HCT116 (cell line): Measurements from ENCODE around the gene NTSR2. TPM values are rescaled to one million over a fixed set of nuclear protein-coding genes. Genes with fewer than 3 reads are reported as not detected.

Experiments
- ATAC-seq: fragments of 200-7000 bp; cut with Tn5 transposase; 2 replicates; pipeline ENCODE4 v1.9.1; 2020; ENCODE audit warnings: mild to moderate bottlenecking, moderate library complexity
- BruUV-seq: library from RNA; stranded (reverse); fragments of 400-500 nt; replicated peaks from 2 replicates; lab custom pipeline; 2021; lab: Mats Ljungman, UMichigan
- CTCF ChIA-PET: fragments of 300-600 bp; sonication (Branson Sonifier 250); formaldehyde crosslinking; loops from one replicate; lab custom pipeline; 2021; ENCODE audit warnings: antibody characterized with exemption; lab: Charles Lee
- POLR2A ChIA-PET: fragments of 300-600, 350-600 bp; sonication (Branson Sonifier 250); formaldehyde crosslinking; loops from one replicate; lab custom pipeline; 2021; ENCODE audit warnings: antibody characterized with exemption; lab: Charles Lee
- RAD21 ChIA-PET, 2 experiments: fragments of 300-600 bp; sonication (Branson Sonifier 250); formaldehyde crosslinking; loops; one replicate each; lab custom pipeline; 2023; ENCODE audit warnings: low total read pairs in 2 of 2; ENCODE audit not compliant: uncharacterized antibody in 2 of 2, unreplicated experiment in 2 of 2, low non-redundant PET in 1 of 2; lab: Charles Lee
- DNase-seq: peaks from one replicate; pipeline ENCODE4 v3.0.0-alpha.2; 2010; ENCODE audit warnings: low read depth, low spot score
- H2AFZ ChIP-seq: fragments of 200-600 bp; shearing (Covaris generic), sonication (generic); 2 replicates; pipeline ENCODE4 v1.6.1; 2017; ENCODE audit warnings: low read depth, mixed run types, mixed read lengths, antibody characterized with exemption, low read length; ENCODE audit not compliant: poor library complexity, severe bottlenecking
- H3K27ac ChIP-seq: 2 replicates; pipeline ENCODE4 v1.5.1; 2012; ENCODE audit warnings: low read depth, low read length
- H3K27me3 ChIP-seq: fragments of 200-600 bp; sonication (generic); 2 replicates; pipeline ENCODE4 v1.6.1; 2016; ENCODE audit warnings: mixed run types, low read length, mixed read lengths; ENCODE audit not compliant: insufficient read depth
- H3K36me3 ChIP-seq, 2 experiments: fragments of 200-500 bp in 1 of 2; fragments of 200-600 bp in 1 of 2; sonication (Bioruptor generic) in 1 of 2; sonication (generic) in 1 of 2; 2 replicates each; pipeline versions ENCODE4 v1.5.1 to v1.6.1; 2014 to 2016; ENCODE audit warnings: low read length in 2 of 2, inconsistent platforms in 1 of 2, mixed read lengths in 1 of 2, mixed run types in 1 of 2; ENCODE audit not compliant: insufficient read depth in 2 of 2, control insufficient read depth in 1 of 2
- H3K4me1 ChIP-seq, 2 experiments: fragments of 200-600 bp in 1 of 2; sonication (generic) in 1 of 2; 2 replicates each; pipeline versions ENCODE4 v1.5.1 to v1.6.1; 2012 to 2017; ENCODE audit warnings: low read length in 2 of 2, inconsistent platforms in 1 of 2, mild to moderate bottlenecking in 1 of 2, mixed read lengths in 1 of 2, mixed run types in 1 of 2, moderate library complexity in 1 of 2; ENCODE audit not compliant: insufficient read depth in 2 of 2, control insufficient read depth in 1 of 2
- H3K4me2 ChIP-seq: fragments of 200-600 bp; sonication (generic); 2 replicates; pipeline ENCODE4 v1.6.1; 2017; ENCODE audit warnings: mixed run types, low read length, mixed read lengths
- H3K4me3 ChIP-seq, 2 experiments: fragments of 200-600 bp in 1 of 2; sonication (generic) in 1 of 2; replicated peaks in 1 of 2; 2 replicates each; pipeline ENCODE4 v1.5.1; 2011 to 2016; ENCODE audit warnings: low read length in 2 of 2, control low read depth in 1 of 2, low read depth in 1 of 2, mild to moderate bottlenecking in 1 of 2, mixed read lengths in 1 of 2, mixed run types in 1 of 2
- H3K79me2 ChIP-seq: fragments of 200-600 bp; sonication (generic); 2 replicates; pipeline ENCODE4 v1.6.1; 2017; ENCODE audit warnings: mild to moderate bottlenecking, mixed run types, low read length, moderate library complexity, mixed read lengths; ENCODE audit not compliant: insufficient read depth
- H3K9ac ChIP-seq: fragments of 200-600 bp; sonication (generic); 2 replicates; pipeline ENCODE4 v1.6.1; 2016; ENCODE audit warnings: low read length, mixed read lengths
- H3K9me2 ChIP-seq: fragments of 200-600 bp; sonication (generic), shearing (Covaris generic); 2 replicates; pipeline ENCODE4 v1.6.1; 2017; ENCODE audit warnings: mixed run types, mild to moderate bottlenecking, moderate library complexity; ENCODE audit not compliant: insufficient read depth
- H3K9me3 ChIP-seq, 2 experiments: fragments of 200-500 bp in 1 of 2; fragments of 200-600 bp in 1 of 2; sonication (Bioruptor generic) in 1 of 2; sonication (generic) in 1 of 2; 2 replicates each; pipeline ENCODE4 v1.6.1; 2014 to 2017; ENCODE audit warnings: low read length in 2 of 2, mixed read lengths in 2 of 2, inconsistent platforms in 1 of 2, low read depth in 1 of 2, mild to moderate bottlenecking in 1 of 2, mixed run types in 1 of 2, moderate library complexity in 1 of 2; ENCODE audit not compliant: control insufficient read depth in 1 of 2, insufficient read depth in 1 of 2
- H4K20me1 ChIP-seq: fragments of 200-600 bp; sonication (generic), shearing (Covaris generic); 2 replicates; pipeline ENCODE4 v1.6.1; 2017; ENCODE audit warnings: mixed run types, mild to moderate bottlenecking, moderate library complexity; ENCODE audit not compliant: insufficient read depth
- CBX3 ChIP-seq: IDR thresholded peaks from 2 replicates; pipeline ENCODE4 v1.6.1; 2012; ENCODE audit warnings: low read depth
- EZH2 ChIP-seq: fragments of 200-600 bp; sonication (generic); IDR thresholded peaks from 2 replicates; pipeline ENCODE4 v1.6.1; 2017; ENCODE audit warnings: antibody characterized with exemption, mixed run types
- EZH2phosphoT487 ChIP-seq: fragments of 200-600 bp; IDR thresholded peaks from 2 replicates; pipeline ENCODE4 v1.6.1; 2018; ENCODE audit warnings: antibody characterized with exemption, borderline replicate concordance
- FOSL1 ChIP-seq: IDR thresholded peaks from 2 replicates; pipeline ENCODE4 v1.6.1; 2012; ENCODE audit warnings: low read depth
- JUND ChIP-seq: IDR thresholded peaks from 2 replicates; pipeline ENCODE4 v1.6.1; 2012
- POLR2AphosphoS5 ChIP-seq: IDR thresholded peaks from 2 replicates; pipeline ENCODE4 v1.6.1; 2011; ENCODE audit warnings: mild to moderate bottlenecking, low read depth, low read length, moderate library complexity
- RAD21 ChIP-seq: IDR thresholded peaks from 2 replicates; pipeline ENCODE4 v1.6.1; 2012; ENCODE audit warnings: low read depth, mild to moderate bottlenecking
- SIN3A ChIP-seq: IDR thresholded peaks from 2 replicates; pipeline ENCODE4 v1.6.1; 2012; ENCODE audit warnings: low read depth
- SRF ChIP-seq: IDR thresholded peaks from 2 replicates; pipeline ENCODE4 v1.6.1; 2012; ENCODE audit warnings: low read depth
- TCF7L2 ChIP-seq: IDR thresholded peaks from 2 replicates; pipeline ENCODE4 v1.7.0; 2011; ENCODE audit warnings: borderline replicate concordance, inconsistent platforms; ENCODE audit not compliant: insufficient read depth, insufficient read length; ENCODE audit errors: extremely low read depth
- YY1 ChIP-seq: IDR thresholded peaks from 2 replicates; pipeline ENCODE4 v1.6.1; 2011; ENCODE audit warnings: low read length, low read depth, moderate library complexity, mild to moderate bottlenecking; ENCODE audit not compliant: insufficient replicate concordance; ENCODE audit errors: extremely low read depth
- ZFX ChIP-seq: fragments of 450-650 bp; IDR thresholded peaks from 2 replicates; pipeline ENCODE4 v1.6.1; 2017
- ZNF274 ChIP-seq: fragments of 200-500 bp; sonication (Bioruptor generic); IDR thresholded peaks from 2 replicates; pipeline ENCODE4 v1.6.1; 2014; ENCODE audit warnings: mild to moderate bottlenecking, low read depth, low read length, inconsistent platforms
- intact Hi-C: fragments of 100-400 bp; cut with micrococcal nuclease; formaldehyde crosslinking; loops from 2 replicates; pipeline ENCODE4 v1.10.0; 2022
- total RNA-seq: library from RNA; stranded (reverse); gene quantifications from one replicate; pipeline ENCODE4 v1.2.1, GENCODE V29; 2021; ENCODE audit not compliant: unreplicated experiment
- TF ChIP-seq, protein P1 (sequence below), 3 experiments: fragments of 200-600 bp in 1 of 3; sonication (generic) in 1 of 3; IDR thresholded peaks in 2 of 3; conservative IDR thresholded peaks in 1 of 3; 2 replicates each; pipeline ENCODE4 v1.5.1; 2012 to 2017; ENCODE audit warnings: low read depth in 2 of 3, low read length in 2 of 3, antibody characterized with exemption in 1 of 3, borderline replicate concordance in 1 of 3, control low read depth in 1 of 3, mild to moderate bottlenecking in 1 of 3, mixed read lengths in 1 of 3, mixed run types in 1 of 3, moderate library complexity in 1 of 3; ENCODE audit not compliant: insufficient read depth in 1 of 3
- TF ChIP-seq, protein P2 (sequence below): IDR thresholded peaks from 2 replicates; pipeline ENCODE4 v1.6.1; 2012
- TF ChIP-seq, protein P3 (sequence below): IDR thresholded peaks from 2 replicates; pipeline ENCODE4 v1.6.1; 2012
- TF ChIP-seq, protein P4 (sequence below): IDR thresholded peaks from 2 replicates; pipeline ENCODE4 v1.6.1; 2011; ENCODE audit warnings: mild to moderate bottlenecking, low read length, moderate library complexity; ENCODE audit not compliant: insufficient replicate concordance; ENCODE audit errors: extremely low read depth

NTSR2 gene
- total RNA-seq, 1 experiment from 2014 or later: not detected

DNA sequence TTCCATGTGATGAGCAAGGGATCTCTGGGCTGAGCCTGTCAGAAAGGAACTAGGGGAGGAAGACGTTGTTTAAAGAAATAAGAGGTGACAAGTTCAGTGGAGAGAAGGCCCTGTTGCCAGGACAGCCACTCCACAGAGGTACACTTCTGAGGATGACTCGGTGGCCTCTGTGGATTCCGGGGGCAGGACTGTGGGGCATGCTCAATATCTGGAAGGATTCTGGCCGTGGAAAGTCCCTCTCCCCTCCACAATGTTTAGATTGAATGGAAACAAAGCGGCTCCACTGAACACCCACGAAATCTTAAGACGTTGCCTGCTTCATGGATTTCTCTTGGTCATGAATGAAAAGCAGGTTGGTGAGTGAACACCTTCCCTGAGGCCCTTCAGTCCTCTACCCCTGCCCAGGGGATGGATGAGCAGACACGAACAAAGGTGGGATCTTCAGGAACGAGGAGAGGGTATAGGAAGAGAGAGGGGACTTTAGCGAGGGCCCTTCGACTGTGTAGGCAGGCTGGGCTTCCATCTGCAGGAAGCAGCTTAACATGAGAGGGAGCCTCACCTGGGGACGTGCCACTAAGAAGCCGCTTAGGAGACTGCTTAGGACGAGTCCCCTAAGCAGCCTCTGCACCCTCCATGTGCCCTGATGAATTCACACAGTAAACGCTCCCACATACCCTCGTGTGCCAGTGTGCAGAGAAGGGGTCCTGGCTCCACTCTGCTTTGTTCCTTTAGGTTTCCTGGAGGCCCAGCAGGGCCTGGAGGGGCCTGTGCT lies 1.9 kb downstream of the NTSR2 start (continued):
- TF ChIP-seq, protein P1, sequence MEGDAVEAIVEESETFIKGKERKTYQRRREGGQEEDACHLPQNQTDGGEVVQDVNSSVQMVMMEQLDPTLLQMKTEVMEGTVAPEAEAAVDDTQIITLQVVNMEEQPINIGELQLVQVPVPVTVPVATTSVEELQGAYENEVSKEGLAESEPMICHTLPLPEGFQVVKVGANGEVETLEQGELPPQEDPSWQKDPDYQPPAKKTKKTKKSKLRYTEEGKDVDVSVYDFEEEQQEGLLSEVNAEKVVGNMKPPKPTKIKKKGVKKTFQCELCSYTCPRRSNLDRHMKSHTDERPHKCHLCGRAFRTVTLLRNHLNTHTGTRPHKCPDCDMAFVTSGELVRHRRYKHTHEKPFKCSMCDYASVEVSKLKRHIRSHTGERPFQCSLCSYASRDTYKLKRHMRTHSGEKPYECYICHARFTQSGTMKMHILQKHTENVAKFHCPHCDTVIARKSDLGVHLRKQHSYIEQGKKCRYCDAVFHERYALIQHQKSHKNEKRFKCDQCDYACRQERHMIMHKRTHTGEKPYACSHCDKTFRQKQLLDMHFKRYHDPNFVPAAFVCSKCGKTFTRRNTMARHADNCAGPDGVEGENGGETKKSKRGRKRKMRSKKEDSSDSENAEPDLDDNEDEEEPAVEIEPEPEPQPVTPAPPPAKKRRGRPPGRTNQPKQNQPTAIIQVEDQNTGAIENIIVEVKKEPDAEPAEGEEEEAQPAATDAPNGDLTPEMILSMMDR (IDR thresholded peaks at IDR 0.05 in 2 of 3, conservative IDR thresholded peaks at IDR 0.05 in 1 of 3; ENCODE audit: borderline replicate concordance in 1 of 3, insufficient read depth in 1 of 3, low read depth in 2 of 3, low read length in 2 of 3): no peak
- no peak for TF ChIP-seq ZNF274
- no peak for TF ChIP-seq SRF
- no peak for TF ChIP-seq CBX3
- no peak for TF ChIP-seq FOSL1
- TF ChIP-seq POLR2AphosphoS5: no peak
- TF ChIP-seq EZH2: no peak
- no peak for TF ChIP-seq EZH2phosphoT487
- TF ChIP-seq, protein P2, sequence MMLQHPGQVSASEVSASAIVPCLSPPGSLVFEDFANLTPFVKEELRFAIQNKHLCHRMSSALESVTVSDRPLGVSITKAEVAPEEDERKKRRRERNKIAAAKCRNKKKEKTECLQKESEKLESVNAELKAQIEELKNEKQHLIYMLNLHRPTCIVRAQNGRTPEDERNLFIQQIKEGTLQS: no peak
- TF ChIP-seq, protein P3, sequence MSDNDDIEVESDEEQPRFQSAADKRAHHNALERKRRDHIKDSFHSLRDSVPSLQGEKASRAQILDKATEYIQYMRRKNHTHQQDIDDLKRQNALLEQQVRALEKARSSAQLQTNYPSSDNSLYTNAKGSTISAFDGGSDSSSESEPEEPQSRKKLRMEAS: no peak
- TF ChIP-seq TCF7L2: no peak
- no peak for TF ChIP-seq ZFX
- TF ChIP-seq, all 23 proteins: peak for 0

DNA sequence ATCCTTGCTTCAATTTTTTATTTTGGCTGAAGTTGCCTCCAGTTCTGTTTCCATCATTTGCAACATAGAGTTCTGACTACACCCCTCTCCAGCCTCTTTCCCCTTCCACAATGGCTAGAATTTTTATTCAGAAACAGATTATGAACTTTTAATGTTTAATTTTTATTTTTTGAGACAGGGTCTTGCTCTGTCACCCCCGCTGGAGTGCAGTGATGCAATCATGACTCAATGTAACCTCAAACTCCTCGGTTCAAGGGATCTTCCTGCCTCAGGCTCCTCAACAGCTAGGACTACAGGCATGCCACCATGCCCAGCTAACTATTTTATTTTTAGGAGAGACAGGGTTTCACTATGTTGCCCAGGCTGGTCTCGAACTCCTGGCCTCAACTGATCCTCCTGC lies 2.8 kb downstream of the NTSR2 start:
- POLR2A ChIA-PET: no interaction called here
- Histone ChIP-seq H3K9me3 (peaks cover 0 to 7% of the 10 kb centered on the region in 2 experiments; a peak in 2 of 4 replicates), H2AFZ (no peak overlapping the region), H3K9ac (no peak overlapping the region), H3K27me3 (no peaks in the 10 kb centered on the region), H3K27ac (no peak overlapping the region), H4K20me1 (no peaks in the 10 kb centered on the region), H3K36me3 (no peaks in the 10 kb centered on the region), H3K4me2 (no peak overlapping the region), H3K9me2 (no peaks in the 10 kb centered on the region), H3K4me3 (no peak overlapping the region), H3K4me1 (no peaks in the 10 kb centered on the region), H3K79me2 (no peaks in the 10 kb centered on the region)
- RAD21 ChIA-PET: no interaction called here
- no TSS peak for BruUV-seq
- CTCF ChIA-PET: no interaction called here
- no peak for DNase-seq
- intact Hi-C loops: no loop called here
- no peak for ATAC-seq
- TF ChIP-seq, protein P1 (IDR thresholded peaks at IDR 0.05 in 2 of 3, conservative IDR thresholded peaks at IDR 0.05 in 1 of 3; ENCODE audit: borderline replicate concordance in 1 of 3, insufficient read depth in 1 of 3, low read depth in 2 of 3, low read length in 2 of 3): no peak
- TF ChIP-seq, protein P4, sequence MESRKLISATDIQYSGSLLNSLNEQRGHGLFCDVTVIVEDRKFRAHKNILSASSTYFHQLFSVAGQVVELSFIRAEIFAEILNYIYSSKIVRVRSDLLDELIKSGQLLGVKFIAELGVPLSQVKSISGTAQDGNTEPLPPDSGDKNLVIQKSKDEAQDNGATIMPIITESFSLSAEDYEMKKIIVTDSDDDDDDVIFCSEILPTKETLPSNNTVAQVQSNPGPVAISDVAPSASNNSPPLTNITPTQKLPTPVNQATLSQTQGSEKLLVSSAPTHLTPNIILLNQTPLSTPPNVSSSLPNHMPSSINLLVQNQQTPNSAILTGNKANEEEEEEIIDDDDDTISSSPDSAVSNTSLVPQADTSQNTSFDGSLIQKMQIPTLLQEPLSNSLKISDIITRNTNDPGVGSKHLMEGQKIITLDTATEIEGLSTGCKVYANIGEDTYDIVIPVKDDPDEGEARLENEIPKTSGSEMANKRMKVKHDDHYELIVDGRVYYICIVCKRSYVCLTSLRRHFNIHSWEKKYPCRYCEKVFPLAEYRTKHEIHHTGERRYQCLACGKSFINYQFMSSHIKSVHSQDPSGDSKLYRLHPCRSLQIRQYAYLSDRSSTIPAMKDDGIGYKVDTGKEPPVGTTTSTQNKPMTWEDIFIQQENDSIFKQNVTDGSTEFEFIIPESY: no peak
- no peak for TF ChIP-seq RAD21
- TF ChIP-seq CBX3: no peak
- TF ChIP-seq EZH2phosphoT487: no peak
- no peak for TF ChIP-seq YY1
- no peak for TF ChIP-seq SIN3A
- TF ChIP-seq, protein P3: no peak
- no peak for TF ChIP-seq ZFX
- TF ChIP-seq JUND: no peak
